Measurements from ENCODE around the gene ZNF384. TPM values are rescaled to one million over a fixed set of nuclear protein-coding genes. Genes with fewer than 3 reads are reported as not detected.
A peak's percentile ranks its signal among the peaks of the same experiment; 100 is the strongest.

The ZNF384 gene
- polyA plus RNA-seq, 1 experiment, result 39.3 TPM

GRCh38 chr12:6653987-6654386, 35.2 kb downstream of the ZNF384 start:
- POLR2A ChIA-PET, result no interaction called here
- H3K9me3 ChIP-seq (ENCODE audit: control insufficient read depth, insufficient read depth, low read length), result no peaks in the 10 kb centered on the region
- no peak overlapping the region for H3K27ac ChIP-seq (ENCODE audit: low read depth, low read length)
- H3K27me3 ChIP-seq (ENCODE audit: control insufficient read depth, insufficient read depth, low read length), result no peaks in the 10 kb centered on the region
- CTCF ChIA-PET, result interaction anchor here (0.7 kb wide), 1 partner anchor 9 kb away, joined by 5 read pairs; no protein-coding TSS in a partner anchor
- H3K4me3 ChIP-seq (ENCODE audit: low read depth, low read length), result no peak overlapping the region
- no peak for TF ChIP-seq CTCF (IDR thresholded peaks at IDR 0.05; ENCODE audit: low read depth, low read length)
- DNase-seq (ENCODE audit: low read depth, low spot score), result no peak

- TF ChIP-seq CTCF (IDR thresholded peaks at IDR 0.05; ENCODE audit: low read depth, low read length), result no peak
- ChIA-PET CTCF (no interaction called here), POLR2A (interaction anchor here (0.6 kb wide), 1 partner anchor 25 kb away, joined by 5 read pairs; no protein-coding TSS in a partner anchor)
- DNase-seq (ENCODE audit: low read depth, low spot score), result no peak
- no peak overlapping the region for H3K4me3 ChIP-seq (ENCODE audit: low read depth, low read length)
- no peak overlapping the region for H3K27ac ChIP-seq (ENCODE audit: low read depth, low read length)
- H3K27me3 ChIP-seq (ENCODE audit: control insufficient read depth, insufficient read depth, low read length), result no peaks in the 10 kb centered on the region
- H3K9me3 ChIP-seq (ENCODE audit: control insufficient read depth, insufficient read depth, low read length), result no peaks in the 10 kb centered on the region
Measured at GRCh38 chr12:6653342-6653741, 35.8 kb downstream of the ZNF384 start.

GRCh38 chr12:6652391-6652790, 36.8 kb downstream of the ZNF384 start:
- Histone ChIP-seq H3K27ac (ENCODE audit: low read depth, low read length) (no peak overlapping the region), H3K9me3 (ENCODE audit: control insufficient read depth, insufficient read depth, low read length) (no peaks in the 10 kb centered on the region; the same call in 1 of the 2 replicates), H3K4me3 (ENCODE audit: low read depth, low read length) (no peak overlapping the region), H3K27me3 (ENCODE audit: control insufficient read depth, insufficient read depth, low read length) (no peaks in the 10 kb centered on the region)
- POLR2A ChIA-PET, result no interaction called here
- CTCF ChIA-PET, result no interaction called here
- TF ChIP-seq CTCF (IDR thresholded peaks at IDR 0.05; ENCODE audit: low read depth, low read length), result no peak
- DNase-seq (ENCODE audit: low read depth, low spot score), result no peak

GRCh38 chr12:6650832-6651231, 38.3 kb downstream of the ZNF384 start:
- no peaks in the 10 kb centered on the region for H3K27me3 ChIP-seq (ENCODE audit: control insufficient read depth, insufficient read depth, low read length)
- CTCF ChIA-PET, result no interaction called here

GRCh38 chr12:6647083-6647604, 42.0 kb downstream of the ZNF384 start, which contains the start of gene ACRBP:
Gene ACRBP, minus strand, starts transcription at chr12:6647432. Its CDS starts 66 bp downstream, at chr12:6647366.
- no peak for TF ChIP-seq CTCF (IDR thresholded peaks at IDR 0.05; ENCODE audit: low read depth, low read length)
- ChIA-PET POLR2A (no interaction called here), CTCF (no interaction called here)
- Histone ChIP-seq H3K9me3 (ENCODE audit: control insufficient read depth, insufficient read depth, low read length) (peaks cover 34% of the 10 kb centered on the region), H3K27ac (ENCODE audit: low read depth, low read length) (no peak within 1 kb of the TSS), H3K27me3 (ENCODE audit: control insufficient read depth, insufficient read depth, low read length) (peaks cover 5% of the 10 kb centered on the region), H3K4me3 (ENCODE audit: low read depth, low read length) (peak within 1 kb of the TSS; percentile 55)
- DNase-seq (ENCODE audit: low read depth, low spot score), result no peak

More at GRCh38 chr12:6650832-6651231, 38.3 kb downstream of the ZNF384 start:
- no peak overlapping the region for H3K27ac ChIP-seq (ENCODE audit: low read depth, low read length)
- H3K4me3 ChIP-seq (ENCODE audit: low read depth, low read length), result no peak overlapping the region
- POLR2A ChIA-PET, result no interaction called here
- peaks cover 12% of the 10 kb centered on the region for H3K9me3 ChIP-seq (ENCODE audit: control insufficient read depth, insufficient read depth, low read length)
- no peak for TF ChIP-seq CTCF (IDR thresholded peaks at IDR 0.05; ENCODE audit: low read depth, low read length)
- no peak for DNase-seq (ENCODE audit: low read depth, low spot score)
